ENCODE data around the gene MBD3L2B. TPM values are rescaled to one million over a fixed set of nuclear protein-coding genes. Genes with fewer than 3 reads are reported as not detected.

MBD3L2B gene
- total and polyA plus RNA-seq, 2 donors (not counting 1 experiment from before 2014, with no cell fraction given) = not detected

- POLR2A ChIA-PET = interaction anchor here (0.7 kb wide), 1 partner anchor 23 kb away, joined by 4 read pairs; no protein-coding TSS in a partner anchor
- peaks cover 1 to 21% (median 13%) of the 10 kb centered on the region in 3 donors for H3K9me3 ChIP-seq (ENCODE audit: control extremely low read depth in 1 of 3, control insufficient read depth in 2 of 3, insufficient read depth in 1 of 3, low read length in 2 of 3)
- H3K36me3 ChIP-seq (replicated peaks in 1 of 2; ENCODE audit: control extremely low read depth in 1 of 2, control insufficient read depth in 1 of 2, extremely low read depth in 1 of 2, insufficient read depth in 2 of 2, low read length in 1 of 2) = no peaks in the 10 kb centered on the region
- intact Hi-C loops (cut with micrococcal nuclease) = no loop called here
- TF ChIP-seq EZH2 (IDR thresholded peaks at IDR 0.05; ENCODE audit: borderline replicate concordance, insufficient read depth, low read depth, low read length, poor library complexity, severe bottlenecking) = no peak
- TF ChIP-seq, protein P1, sequence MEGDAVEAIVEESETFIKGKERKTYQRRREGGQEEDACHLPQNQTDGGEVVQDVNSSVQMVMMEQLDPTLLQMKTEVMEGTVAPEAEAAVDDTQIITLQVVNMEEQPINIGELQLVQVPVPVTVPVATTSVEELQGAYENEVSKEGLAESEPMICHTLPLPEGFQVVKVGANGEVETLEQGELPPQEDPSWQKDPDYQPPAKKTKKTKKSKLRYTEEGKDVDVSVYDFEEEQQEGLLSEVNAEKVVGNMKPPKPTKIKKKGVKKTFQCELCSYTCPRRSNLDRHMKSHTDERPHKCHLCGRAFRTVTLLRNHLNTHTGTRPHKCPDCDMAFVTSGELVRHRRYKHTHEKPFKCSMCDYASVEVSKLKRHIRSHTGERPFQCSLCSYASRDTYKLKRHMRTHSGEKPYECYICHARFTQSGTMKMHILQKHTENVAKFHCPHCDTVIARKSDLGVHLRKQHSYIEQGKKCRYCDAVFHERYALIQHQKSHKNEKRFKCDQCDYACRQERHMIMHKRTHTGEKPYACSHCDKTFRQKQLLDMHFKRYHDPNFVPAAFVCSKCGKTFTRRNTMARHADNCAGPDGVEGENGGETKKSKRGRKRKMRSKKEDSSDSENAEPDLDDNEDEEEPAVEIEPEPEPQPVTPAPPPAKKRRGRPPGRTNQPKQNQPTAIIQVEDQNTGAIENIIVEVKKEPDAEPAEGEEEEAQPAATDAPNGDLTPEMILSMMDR (IDR thresholded peaks at IDR 0.05) = no peak
- Mint-ChIP-seq H3K4me3 (no peak overlapping the region), H3K4me1 (no peaks in the 10 kb centered on the region), H3K9me3 (ENCODE audit: insufficient read depth) (peaks cover 7% of the 10 kb centered on the region), H3K27ac (no peak overlapping the region), H3K27me3 (peaks cover 12% of the 10 kb centered on the region)
- no peak overlapping the region for H3K4me3 ChIP-seq (ENCODE audit: control extremely low read depth in 1 of 5, extremely low read depth in 1 of 5, insufficient read depth in 1 of 5, low read depth in 2 of 5, low read length in 4 of 5)
- H3K27ac ChIP-seq (ENCODE audit: low read length in 2 of 2) = no peak overlapping the region
- no peak overlapping the region for H3K9ac ChIP-seq (ENCODE audit: low read length)
- DNase-seq = no peak
- ATAC-seq (ENCODE audit: low read depth) = no peak
- no peak overlapping the region for H3K4me2 ChIP-seq (replicated peaks; ENCODE audit: low read depth, low read length, poor library complexity, severe bottlenecking)
- no peaks in the 10 kb centered on the region for H3K27me3 ChIP-seq (replicated peaks in 1 of 4; ENCODE audit: control extremely low read depth in 1 of 4, control insufficient read depth in 3 of 4, insufficient read depth in 4 of 4, low read length in 3 of 4)
- 100% methylated on average over 2 of the region's 5 CpGs for WGBS (ENCODE audit: insufficient coverage)
- no peak overlapping the region for H2AFZ ChIP-seq (ENCODE audit: insufficient read depth, low read depth, low read length, poor library complexity, severe bottlenecking)
- no peaks in the 10 kb centered on the region for H3K4me1 ChIP-seq (ENCODE audit: control insufficient read depth in 2 of 2, insufficient read depth in 2 of 2, low read length in 2 of 2)
- H3K79me2 ChIP-seq (ENCODE audit: control insufficient read depth, insufficient read depth, low read length) = no peaks in the 10 kb centered on the region
- H4K20me1 ChIP-seq (ENCODE audit: control insufficient read depth, insufficient read depth, low read length, poor library complexity, severe bottlenecking) = no peaks in the 10 kb centered on the region
- CTCF ChIA-PET = interaction anchor here (1.7 kb wide), 1 partner anchor 12 kb away, joined by 5 read pairs; no protein-coding TSS in a partner anchor
Observed at GRCh38 chr19:6976197-6976596, 45.0 kb downstream of the MBD3L2B start.

DNA sequence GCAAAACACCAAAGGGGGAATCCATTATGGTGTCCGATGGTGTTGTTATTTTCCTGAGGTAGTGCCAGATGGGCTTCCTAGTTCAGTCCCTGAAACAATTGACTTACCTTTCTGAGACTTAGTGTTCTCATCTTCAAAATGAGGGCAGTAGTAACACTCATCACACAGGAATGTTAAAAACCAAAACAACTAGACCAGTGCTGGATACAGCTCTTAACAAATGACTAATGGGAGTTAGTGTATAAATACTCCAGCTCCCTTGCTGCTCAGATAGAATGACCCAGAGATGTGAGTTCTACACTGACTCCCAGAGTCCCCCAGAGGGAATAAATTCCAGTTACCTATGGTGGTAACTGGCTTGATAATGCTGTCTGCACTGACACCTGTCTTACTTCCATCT is 49.9 kb downstream of the MBD3L2B start:
- DNase-seq (no peak), ATAC-seq (ENCODE audit: low read depth) (no peak)
- ChIA-PET CTCF (no interaction called here), POLR2A (no interaction called here)
- H3K27ac ChIP-seq (ENCODE audit: low read length in 2 of 2) = no peak overlapping the region
- intact Hi-C loops (cut with micrococcal nuclease) = no loop called here
- H3K36me3 ChIP-seq (replicated peaks in 1 of 2; ENCODE audit: control extremely low read depth in 1 of 2, control insufficient read depth in 1 of 2, extremely low read depth in 1 of 2, insufficient read depth in 2 of 2, low read length in 1 of 2) = no peaks in the 10 kb centered on the region
- H3K9me3 ChIP-seq (ENCODE audit: control extremely low read depth in 1 of 3, control insufficient read depth in 2 of 3, insufficient read depth in 1 of 3, low read length in 2 of 3) = peaks cover 0 to 6% (median 4%) of the 10 kb centered on the region in 3 donors
- Mint-ChIP-seq H3K4me1 (peaks cover 3% of the 10 kb centered on the region), H3K27me3 (peaks cover 3% of the 10 kb centered on the region), H3K9me3 (ENCODE audit: insufficient read depth) (peaks cover 3% of the 10 kb centered on the region), H3K4me3 (no peak overlapping the region), H3K27ac (no peak overlapping the region)
- H3K79me2 ChIP-seq (ENCODE audit: control insufficient read depth, insufficient read depth, low read length) = no peaks in the 10 kb centered on the region
- no CpG with 5 or more reads among the region's 1 CpG for whole genome bisulfite sequencing (ENCODE audit: insufficient coverage)
- H3K9ac ChIP-seq (ENCODE audit: low read length) = no peak overlapping the region
- TF ChIP-seq, protein P1 (IDR thresholded peaks at IDR 0.05) = no peak
- no peak for TF ChIP-seq EZH2 (IDR thresholded peaks at IDR 0.05; ENCODE audit: borderline replicate concordance, insufficient read depth, low read depth, low read length, poor library complexity, severe bottlenecking)
- H3K4me1 ChIP-seq (ENCODE audit: control insufficient read depth in 2 of 2, insufficient read depth in 2 of 2, low read length in 2 of 2) = peaks cover 0 to 3% of the 10 kb centered on the region in 2 donors
- no peak overlapping the region for H2AFZ ChIP-seq (ENCODE audit: insufficient read depth, low read depth, low read length, poor library complexity, severe bottlenecking)
- H3K4me2 ChIP-seq (replicated peaks; ENCODE audit: low read depth, low read length, poor library complexity, severe bottlenecking) = no peak overlapping the region
- H3K4me3 ChIP-seq (ENCODE audit: control extremely low read depth in 1 of 5, extremely low read depth in 1 of 5, insufficient read depth in 1 of 5, low read depth in 2 of 5, low read length in 4 of 5) = no peak overlapping the region
- no peaks in the 10 kb centered on the region for H3K27me3 ChIP-seq (replicated peaks in 1 of 4; ENCODE audit: control extremely low read depth in 1 of 4, control insufficient read depth in 3 of 4, insufficient read depth in 4 of 4, low read length in 3 of 4)
- no peaks in the 10 kb centered on the region for H4K20me1 ChIP-seq (ENCODE audit: control insufficient read depth, insufficient read depth, low read length, poor library complexity, severe bottlenecking)

Data from B cell (primary cell).